ENCODE data around the gene PID1. TPM values are rescaled to one million over a fixed set of nuclear protein-coding genes. Genes with fewer than 3 reads are reported as not detected.

Gene PID1
- total RNA-seq, 1 donor from 2014 or later = 83.2 TPM

GRCh38 chr2:229170916-229171315, 100.2 kb downstream of the PID1 start:
- intact Hi-C loops (cut with DNase I) = no loop called here
- Histone ChIP-seq H3K27ac (no peak overlapping the region), H3K4me3 (no peak overlapping the region)

GRCh38 chr2:229170171-229170570, 100.9 kb downstream of the PID1 start:
- no peaks in the 10 kb centered on the region for H3K27me3 ChIP-seq
- H3K27ac ChIP-seq = no peak overlapping the region
- H3K4me1 ChIP-seq = no peaks in the 10 kb centered on the region
- intact Hi-C loops (cut with DNase I) = no loop called here
- TF ChIP-seq POLR2AphosphoS5 (IDR thresholded peaks at IDR 0.05; ENCODE audit: insufficient read depth in 1 of 2, low read depth in 1 of 2) (no peak), POLR2A (IDR thresholded peaks at IDR 0.05) (no peak)
- TF ChIP-seq, protein P1, sequence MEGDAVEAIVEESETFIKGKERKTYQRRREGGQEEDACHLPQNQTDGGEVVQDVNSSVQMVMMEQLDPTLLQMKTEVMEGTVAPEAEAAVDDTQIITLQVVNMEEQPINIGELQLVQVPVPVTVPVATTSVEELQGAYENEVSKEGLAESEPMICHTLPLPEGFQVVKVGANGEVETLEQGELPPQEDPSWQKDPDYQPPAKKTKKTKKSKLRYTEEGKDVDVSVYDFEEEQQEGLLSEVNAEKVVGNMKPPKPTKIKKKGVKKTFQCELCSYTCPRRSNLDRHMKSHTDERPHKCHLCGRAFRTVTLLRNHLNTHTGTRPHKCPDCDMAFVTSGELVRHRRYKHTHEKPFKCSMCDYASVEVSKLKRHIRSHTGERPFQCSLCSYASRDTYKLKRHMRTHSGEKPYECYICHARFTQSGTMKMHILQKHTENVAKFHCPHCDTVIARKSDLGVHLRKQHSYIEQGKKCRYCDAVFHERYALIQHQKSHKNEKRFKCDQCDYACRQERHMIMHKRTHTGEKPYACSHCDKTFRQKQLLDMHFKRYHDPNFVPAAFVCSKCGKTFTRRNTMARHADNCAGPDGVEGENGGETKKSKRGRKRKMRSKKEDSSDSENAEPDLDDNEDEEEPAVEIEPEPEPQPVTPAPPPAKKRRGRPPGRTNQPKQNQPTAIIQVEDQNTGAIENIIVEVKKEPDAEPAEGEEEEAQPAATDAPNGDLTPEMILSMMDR (IDR thresholded peaks at IDR 0.05) = no peak
- no peak overlapping the region for H3K4me3 ChIP-seq
- DNase-seq (ENCODE audit: extremely low spot score in 2 of 2) = no peak
- H3K9me3 ChIP-seq = no peaks in the 10 kb centered on the region
- H3K36me3 ChIP-seq = no peaks in the 10 kb centered on the region

More at GRCh38 chr2:229170916-229171315, 100.2 kb downstream of the PID1 start:
- no peaks in the 10 kb centered on the region for H3K9me3 ChIP-seq
- H3K4me1 ChIP-seq = no peaks in the 10 kb centered on the region
- TF ChIP-seq POLR2AphosphoS5 (IDR thresholded peaks at IDR 0.05; ENCODE audit: insufficient read depth in 1 of 2, low read depth in 1 of 2) (no peak), POLR2A (IDR thresholded peaks at IDR 0.05) (no peak)
- TF ChIP-seq, protein P1 (IDR thresholded peaks at IDR 0.05) = no peak
- H3K27me3 ChIP-seq = no peaks in the 10 kb centered on the region
- H3K36me3 ChIP-seq = no peaks in the 10 kb centered on the region
- DNase-seq (ENCODE audit: extremely low spot score in 2 of 2) = no peak

GRCh38 chr2:229169751-229170150, 101.3 kb downstream of the PID1 start:
- H3K9me3 ChIP-seq = no peaks in the 10 kb centered on the region
- H3K36me3 ChIP-seq = no peaks in the 10 kb centered on the region
- no peaks in the 10 kb centered on the region for H3K27me3 ChIP-seq
- H3K4me1 ChIP-seq = no peaks in the 10 kb centered on the region
- intact Hi-C loops (cut with DNase I) = no loop called here
- TF ChIP-seq, protein P1 (IDR thresholded peaks at IDR 0.05) = no peak
- TF ChIP-seq POLR2A (IDR thresholded peaks at IDR 0.05) (no peak), POLR2AphosphoS5 (IDR thresholded peaks at IDR 0.05; ENCODE audit: insufficient read depth in 1 of 2, low read depth in 1 of 2) (no peak)
- no peak overlapping the region for H3K27ac ChIP-seq
- no peak overlapping the region for H3K4me3 ChIP-seq
- no peak for DNase-seq (ENCODE audit: extremely low spot score in 2 of 2)

DNA sequence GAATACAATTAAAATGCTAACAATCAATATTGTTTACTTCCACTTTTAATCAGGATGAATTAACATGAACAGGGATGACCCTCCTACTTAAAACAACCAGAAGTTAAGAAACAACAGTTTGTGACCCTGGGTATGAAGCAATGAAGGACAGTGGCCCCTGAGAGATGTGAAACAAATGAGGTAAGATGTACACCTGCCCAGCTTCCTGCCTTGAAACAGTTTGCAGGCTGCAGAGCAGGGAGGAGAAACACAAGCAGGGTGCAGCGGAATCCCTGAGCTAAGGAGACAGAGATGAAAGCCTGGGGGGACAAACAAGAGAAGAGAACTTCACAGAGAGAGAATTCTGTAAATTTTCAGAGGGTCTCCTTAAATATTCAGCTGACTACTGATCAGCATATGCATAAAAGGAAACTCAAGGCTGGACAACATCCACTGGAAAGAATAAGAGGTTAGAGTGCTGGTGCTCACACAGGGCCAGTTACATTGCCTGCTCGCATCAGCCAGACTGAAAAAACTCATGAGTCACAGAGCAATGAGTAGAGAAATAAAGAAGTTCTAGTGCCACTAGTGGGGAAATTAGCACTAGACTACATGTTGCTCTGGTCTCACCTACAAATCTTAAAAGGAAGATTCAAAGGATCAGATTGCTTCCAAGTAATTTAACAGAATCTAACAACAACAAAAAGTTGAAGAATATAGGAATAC, 106.4 kb downstream of the PID1 start:
- Histone ChIP-seq H3K36me3 (no peaks in the 10 kb centered on the region), H3K27ac (no peak overlapping the region), H3K4me1 (no peaks in the 10 kb centered on the region), H3K4me3 (no peak overlapping the region), H3K27me3 (no peaks in the 10 kb centered on the region), H3K9me3 (no peaks in the 10 kb centered on the region)
- TF ChIP-seq POLR2AphosphoS5 (IDR thresholded peaks at IDR 0.05; ENCODE audit: insufficient read depth in 1 of 2, low read depth in 1 of 2) (no peak), POLR2A (IDR thresholded peaks at IDR 0.05) (no peak)
- TF ChIP-seq, protein P1 (IDR thresholded peaks at IDR 0.05) = no peak
- intact Hi-C loops (cut with DNase I) = no loop called here
- no peak for DNase-seq (ENCODE audit: extremely low spot score in 2 of 2)

GRCh38 chr2:229163893-229164292, 107.2 kb downstream of the PID1 start:
- Histone ChIP-seq H3K4me1 (no peaks in the 10 kb centered on the region), H3K4me3 (no peak overlapping the region), H3K27ac (no peak overlapping the region), H3K9me3 (no peaks in the 10 kb centered on the region), H3K36me3 (no peaks in the 10 kb centered on the region), H3K27me3 (no peaks in the 10 kb centered on the region)
- intact Hi-C loops (cut with DNase I) = no loop called here
- DNase-seq (ENCODE audit: extremely low spot score in 2 of 2) = no peak
- TF ChIP-seq POLR2A (IDR thresholded peaks at IDR 0.05) = no peak
- TF ChIP-seq POLR2AphosphoS5 (IDR thresholded peaks at IDR 0.05; ENCODE audit: insufficient read depth in 1 of 2, low read depth in 1 of 2) = no peak
- TF ChIP-seq, protein P1 (IDR thresholded peaks at IDR 0.05) = no peak
